GM12873 (cell line): ENCODE results near the gene SUSD1.

Experiments used
- TF ChIP-seq, protein P1 (sequence below): IDR thresholded peaks from 2 replicates; pipeline ENCODE4 v1.5.1; 2012; ENCODE audit warnings: low read depth, mild to moderate bottlenecking, moderate library complexity, low read length, control low read depth; ENCODE audit not compliant: insufficient read depth; ENCODE audit errors: missing control alignments

SUSD1 gene

DNA sequence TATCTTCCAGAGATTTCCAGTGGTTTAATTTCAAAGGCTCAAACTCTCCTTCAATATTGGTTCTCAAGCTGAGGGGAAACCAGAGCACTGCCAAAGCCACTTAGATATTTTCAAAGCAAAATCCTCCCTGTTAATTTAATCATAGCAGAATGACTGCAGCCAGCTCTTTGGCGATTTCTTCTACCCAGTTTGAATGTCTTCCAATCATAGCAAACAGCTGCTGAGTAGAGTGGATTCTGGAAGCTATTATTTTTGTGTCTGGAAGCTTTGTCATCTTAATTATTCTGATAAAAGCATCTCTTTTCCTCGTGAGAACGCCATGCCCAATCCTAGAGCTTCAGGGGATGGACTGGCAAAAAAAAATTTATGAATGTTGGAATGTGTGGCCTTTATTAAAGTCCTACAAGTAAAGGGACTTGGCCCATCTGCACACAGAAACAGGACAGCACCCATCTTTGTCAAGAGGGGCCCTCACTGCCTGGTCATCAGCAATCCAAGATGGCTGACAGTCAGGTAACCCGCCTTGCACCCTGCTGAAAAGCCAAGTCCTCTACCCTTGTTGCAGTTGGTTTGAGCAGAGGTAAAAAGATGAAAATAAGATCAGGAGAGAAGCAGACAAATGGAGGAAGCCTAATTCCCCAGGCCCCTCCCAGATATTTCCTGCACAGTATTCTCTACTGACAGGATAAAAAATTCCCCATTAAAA lies 125.1 kb downstream of the SUSD1 start:
- TF ChIP-seq, protein P1, sequence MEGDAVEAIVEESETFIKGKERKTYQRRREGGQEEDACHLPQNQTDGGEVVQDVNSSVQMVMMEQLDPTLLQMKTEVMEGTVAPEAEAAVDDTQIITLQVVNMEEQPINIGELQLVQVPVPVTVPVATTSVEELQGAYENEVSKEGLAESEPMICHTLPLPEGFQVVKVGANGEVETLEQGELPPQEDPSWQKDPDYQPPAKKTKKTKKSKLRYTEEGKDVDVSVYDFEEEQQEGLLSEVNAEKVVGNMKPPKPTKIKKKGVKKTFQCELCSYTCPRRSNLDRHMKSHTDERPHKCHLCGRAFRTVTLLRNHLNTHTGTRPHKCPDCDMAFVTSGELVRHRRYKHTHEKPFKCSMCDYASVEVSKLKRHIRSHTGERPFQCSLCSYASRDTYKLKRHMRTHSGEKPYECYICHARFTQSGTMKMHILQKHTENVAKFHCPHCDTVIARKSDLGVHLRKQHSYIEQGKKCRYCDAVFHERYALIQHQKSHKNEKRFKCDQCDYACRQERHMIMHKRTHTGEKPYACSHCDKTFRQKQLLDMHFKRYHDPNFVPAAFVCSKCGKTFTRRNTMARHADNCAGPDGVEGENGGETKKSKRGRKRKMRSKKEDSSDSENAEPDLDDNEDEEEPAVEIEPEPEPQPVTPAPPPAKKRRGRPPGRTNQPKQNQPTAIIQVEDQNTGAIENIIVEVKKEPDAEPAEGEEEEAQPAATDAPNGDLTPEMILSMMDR: no peak

DNA sequence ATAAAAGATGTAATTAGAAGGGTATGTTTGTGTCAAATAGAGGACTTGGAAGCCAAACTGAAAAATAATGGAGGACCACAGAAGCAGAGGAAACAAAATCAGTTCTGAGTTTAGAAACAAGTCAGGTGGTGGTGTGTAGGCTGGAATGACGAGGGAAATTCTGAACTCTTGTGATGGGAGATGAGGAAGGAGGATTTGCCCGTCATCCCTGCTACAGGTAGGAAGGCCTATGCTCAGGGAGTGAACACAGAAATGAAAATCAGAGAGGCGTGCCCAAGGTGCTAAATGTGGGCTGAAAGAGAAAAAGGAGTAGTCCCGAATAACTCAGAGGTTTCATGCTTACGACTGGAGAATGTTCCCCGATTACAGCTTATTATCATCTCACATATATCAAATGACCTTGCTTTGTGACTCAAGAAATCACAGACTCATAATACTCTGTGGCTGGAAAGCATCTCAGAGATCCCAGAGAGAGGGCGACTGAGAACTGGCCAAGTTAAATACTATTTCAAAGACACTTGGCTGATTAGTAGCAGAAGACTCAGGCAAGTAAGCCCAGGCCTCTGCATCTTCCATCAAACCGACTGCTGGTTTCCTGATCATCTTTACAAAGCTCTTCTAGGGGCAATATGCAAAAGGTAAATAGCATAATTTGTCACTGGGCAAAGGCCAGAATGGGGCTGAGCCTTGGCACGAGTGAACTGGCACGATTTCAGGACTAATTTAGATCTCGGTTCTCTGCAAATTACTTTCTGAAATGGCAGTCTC lies 126.0 kb downstream of the SUSD1 start:
- TF ChIP-seq, protein P1: no peak

DNA sequence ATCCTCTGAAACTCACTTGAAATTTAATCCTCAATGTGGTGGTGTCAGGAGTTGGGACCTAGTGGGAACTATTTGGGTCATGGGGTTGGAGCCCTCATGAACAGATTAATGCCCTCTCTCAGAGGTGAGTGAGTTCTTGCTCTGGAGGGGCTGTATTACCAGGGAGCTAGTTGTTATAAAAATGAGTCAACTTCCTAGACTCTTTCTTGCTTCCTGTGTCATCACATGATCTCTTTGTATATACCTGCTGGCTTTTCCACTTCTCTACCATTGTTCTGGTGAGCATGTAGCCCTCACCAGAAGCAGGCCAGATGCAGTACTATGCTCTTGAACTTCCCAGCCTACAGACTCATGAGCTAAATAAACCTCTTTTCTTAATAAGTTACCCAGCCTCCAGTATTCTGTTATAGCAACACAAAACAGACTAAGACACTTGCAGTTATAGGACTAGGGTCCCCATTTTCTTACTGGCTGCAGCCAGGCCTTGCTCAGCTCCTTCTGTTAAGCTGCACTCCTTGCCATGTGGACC lies 127.5 kb downstream of the SUSD1 start:
- TF ChIP-seq, protein P1: no peak

DNA sequence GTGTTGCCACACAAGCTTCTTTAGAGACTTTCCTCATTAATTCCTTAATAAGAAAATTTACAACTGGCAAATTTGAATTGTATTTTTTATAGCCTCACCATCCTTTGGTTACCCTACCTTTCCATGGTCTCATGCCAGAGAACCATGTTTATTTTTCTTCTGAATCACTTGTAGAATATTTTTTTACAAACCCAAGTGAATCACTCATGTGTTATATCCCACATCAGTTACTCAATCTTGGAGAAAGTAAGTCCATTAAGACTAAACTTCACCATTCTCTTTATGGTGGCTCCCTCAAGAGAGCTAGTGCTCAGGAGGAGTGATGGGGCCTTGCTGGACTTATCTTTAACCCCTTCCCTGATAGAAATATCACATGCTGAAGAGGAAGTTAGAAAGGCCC lies 128.9 kb downstream of the SUSD1 start:
- TF ChIP-seq, protein P1: no peak

DNA sequence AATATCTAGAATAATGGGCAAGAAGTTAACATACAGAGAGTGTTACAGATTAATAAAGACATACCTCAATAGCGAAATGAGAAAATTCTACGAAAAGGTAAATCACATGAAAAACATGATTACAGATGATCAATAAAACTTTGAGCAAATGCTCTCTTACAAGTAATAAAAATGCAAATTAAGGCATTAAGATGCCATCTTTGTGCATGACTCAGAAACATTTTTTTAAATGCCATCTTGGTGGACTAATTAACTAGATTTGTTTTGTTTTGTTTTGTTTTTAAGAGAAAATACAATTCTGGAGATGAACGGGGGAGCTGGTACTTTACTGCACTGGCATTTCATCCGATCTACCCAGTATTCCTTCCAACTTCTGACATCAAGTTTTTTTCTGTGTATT lies 130.2 kb downstream of the SUSD1 start:
- TF ChIP-seq, protein P1: no peak

DNA sequence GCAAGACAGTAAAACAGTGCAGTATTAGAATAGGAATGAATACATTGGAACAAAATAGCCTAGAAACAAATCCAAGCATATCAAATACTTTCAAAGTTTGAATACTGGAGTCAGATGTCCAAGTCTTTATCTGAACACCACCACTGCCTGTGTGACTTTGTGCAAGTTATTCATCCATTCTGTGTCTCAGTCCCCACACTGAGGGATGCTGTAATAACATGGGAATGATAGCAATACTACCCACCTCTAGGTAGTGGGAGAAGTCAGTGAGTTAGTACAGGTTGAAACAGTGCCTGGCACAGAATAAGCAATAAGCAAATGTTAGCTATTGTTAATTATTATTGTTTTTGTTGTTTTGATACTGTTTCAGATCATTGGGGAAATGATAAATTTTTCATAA lies 130.9 kb downstream of the SUSD1 start:
- TF ChIP-seq, protein P1: no peak

DNA sequence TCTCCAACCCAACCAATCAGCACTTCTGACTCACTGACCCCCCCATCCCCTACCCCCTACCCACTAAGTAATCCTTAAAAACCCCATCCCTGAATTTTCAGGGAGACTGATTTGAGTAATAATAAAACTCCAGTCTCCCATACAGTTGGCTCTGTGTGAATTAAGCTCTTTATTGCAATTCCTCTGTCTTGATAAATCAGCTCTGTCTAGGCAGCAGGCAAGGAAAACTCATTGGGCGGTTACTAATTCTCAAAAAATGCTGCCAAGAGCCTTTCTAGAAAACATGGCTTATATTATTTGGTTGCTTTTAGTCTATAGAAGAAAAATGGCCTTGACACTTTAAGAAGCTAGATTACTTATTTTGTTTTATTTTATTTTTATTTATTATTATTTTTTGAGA lies 131.7 kb downstream of the SUSD1 start:
- TF ChIP-seq, protein P1: no peak
